GM19351 (cell line): Measurements from ENCODE around the gene SST.

ENCODE experiments used
- ATAC-seq: cut with Tn5 transposase; IDR thresholded peaks from one replicate; pipeline ENCODE4 v1.9.1; 2021; ENCODE audit warnings: mild to moderate bottlenecking, moderate library complexity; ENCODE audit not compliant: unreplicated experiment

Gene SST

DNA sequence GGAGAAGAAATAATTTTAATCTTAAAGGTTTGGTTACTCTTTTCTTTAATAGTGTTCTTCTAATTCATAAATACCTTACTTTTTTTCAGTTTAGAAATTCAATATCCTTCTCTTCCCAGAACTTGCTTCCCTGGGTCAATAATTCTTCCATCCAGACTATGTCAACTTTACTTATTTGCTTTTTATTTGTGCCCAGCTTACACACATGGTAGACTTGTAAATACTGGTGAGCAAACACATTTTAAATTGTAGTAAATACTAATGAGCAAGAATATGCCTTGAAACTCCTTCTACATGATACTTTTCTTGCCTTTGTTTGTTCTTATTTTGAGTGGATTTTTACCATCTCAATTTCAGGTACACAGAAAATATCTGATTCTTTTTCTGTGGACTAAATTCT, 33.7 kb downstream of the SST start:
- no peak for ATAC-seq

DNA sequence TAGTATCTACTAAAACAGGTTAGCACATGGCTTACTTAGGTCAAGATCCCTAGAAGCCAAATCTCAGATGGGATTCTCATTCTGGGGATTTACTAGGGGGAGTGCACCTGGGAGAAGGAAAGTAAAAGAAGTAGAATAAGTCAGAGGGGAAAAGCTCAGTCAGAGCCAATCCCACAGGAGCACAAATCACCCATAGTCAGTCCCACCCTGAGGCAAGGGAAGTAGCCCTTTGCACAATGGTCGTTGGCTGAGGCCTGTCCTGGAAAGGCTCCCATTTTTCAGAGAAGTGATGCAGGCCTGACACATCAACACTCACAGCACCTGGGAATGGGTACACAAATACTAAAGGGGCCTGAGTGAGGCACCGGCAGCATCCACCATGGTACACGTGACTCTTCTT, 39.8 kb downstream of the SST start:
- ATAC-seq = no peak

DNA sequence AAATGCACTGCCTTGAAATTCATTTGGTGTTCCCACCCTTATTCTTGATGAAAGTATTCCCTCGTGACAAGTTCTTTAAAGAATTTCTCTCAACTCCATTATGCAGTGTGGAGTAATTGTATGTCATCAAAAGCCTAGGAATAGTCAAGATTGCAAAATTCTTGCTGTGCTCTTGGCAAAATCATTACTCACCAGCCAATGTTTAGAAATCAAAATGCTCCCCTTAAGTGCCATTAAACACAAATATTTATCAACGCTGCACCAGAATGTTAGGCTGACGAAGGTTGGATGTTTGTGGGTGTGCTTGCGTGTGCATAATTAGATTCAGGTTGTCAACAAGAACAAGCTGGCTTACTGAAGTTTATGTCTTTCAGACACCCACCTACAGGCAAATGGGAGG, 40.5 kb downstream of the SST start:
- no peak for ATAC-seq

DNA sequence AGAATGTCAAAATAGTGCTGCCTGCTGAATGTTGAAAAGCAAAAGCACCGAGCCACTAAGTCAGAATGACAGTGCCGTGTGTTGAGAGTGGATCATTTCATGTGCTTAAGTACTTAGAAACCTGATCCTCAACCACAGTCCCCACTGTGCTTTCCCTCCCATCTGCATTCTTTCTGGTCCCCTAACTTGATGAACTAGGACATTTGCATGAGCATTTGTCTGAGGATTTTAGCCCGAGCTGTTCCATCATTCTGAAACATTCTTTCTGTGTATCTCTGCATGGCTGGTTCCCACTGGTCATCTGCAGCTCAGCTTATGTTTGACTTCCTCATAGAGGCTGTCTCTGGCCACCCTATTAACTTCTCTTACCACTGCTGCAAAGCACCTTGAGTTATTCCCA, 42.0 kb downstream of the SST start:
- ATAC-seq = no peak

DNA sequence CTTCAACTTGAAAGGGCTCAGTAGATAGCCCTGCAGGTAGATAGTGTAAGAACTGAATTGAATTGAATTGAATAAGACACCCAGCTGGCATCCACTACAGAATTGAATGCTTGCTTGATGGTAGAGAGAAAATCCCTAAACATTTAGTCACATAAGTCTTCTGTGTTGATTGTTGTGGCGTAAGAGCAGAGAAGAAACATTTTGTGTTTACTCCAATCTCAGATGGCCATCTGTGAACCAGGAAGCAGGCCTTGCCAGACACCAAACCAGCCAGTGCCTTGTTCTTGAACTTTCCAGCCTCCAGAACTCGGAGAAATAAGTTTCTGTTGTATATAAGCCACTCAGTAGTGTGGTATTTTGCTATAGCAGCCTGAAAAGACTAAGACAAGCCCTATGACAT, 43.6 kb downstream of the SST start:
- ATAC-seq = no peak

DNA sequence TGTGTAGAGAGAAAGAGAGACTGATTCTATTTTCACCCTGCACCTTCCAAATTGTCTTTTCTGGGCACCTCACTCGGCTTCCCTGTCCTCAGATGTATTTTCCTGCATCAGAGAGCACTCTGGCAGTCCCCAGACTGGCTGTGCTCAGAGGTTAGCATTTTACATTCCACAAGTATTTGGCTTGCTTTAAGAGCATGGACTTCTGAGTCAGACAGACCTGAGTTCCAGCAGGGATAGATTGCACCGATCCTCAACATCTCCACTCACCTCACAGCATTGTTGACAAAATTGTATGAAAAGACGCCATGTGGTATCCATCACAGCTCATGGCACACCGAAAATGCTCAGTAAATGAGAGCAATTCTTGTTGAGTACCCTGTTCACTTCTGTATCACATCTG, 45.6 kb downstream of the SST start:
- ATAC-seq = no peak

DNA sequence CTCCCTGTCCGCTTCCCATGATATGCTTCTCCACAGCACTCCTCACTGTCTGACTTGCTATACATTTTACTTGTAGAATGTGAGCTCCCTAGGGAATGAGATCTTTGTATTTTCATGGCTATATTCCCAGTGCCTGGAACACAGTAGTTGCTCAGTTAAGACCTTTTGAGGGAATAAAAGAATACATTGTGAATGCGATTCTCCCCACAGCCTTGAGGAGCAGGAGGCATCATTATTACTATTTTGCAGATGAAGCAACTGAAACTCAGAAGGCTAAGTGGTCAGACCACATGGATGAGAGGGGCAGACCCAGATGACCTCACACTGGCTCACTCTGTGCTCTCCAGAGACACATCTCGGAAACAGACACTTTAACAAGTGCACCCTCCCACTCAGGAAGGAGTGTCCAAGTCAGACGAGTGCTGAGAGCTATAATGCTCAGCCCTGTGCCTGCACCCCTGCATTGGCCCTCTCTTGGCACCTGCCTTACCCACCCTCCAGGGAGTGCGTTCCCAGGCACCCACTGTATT, 46.8 kb downstream of the SST start:
- no peak for ATAC-seq

DNA sequence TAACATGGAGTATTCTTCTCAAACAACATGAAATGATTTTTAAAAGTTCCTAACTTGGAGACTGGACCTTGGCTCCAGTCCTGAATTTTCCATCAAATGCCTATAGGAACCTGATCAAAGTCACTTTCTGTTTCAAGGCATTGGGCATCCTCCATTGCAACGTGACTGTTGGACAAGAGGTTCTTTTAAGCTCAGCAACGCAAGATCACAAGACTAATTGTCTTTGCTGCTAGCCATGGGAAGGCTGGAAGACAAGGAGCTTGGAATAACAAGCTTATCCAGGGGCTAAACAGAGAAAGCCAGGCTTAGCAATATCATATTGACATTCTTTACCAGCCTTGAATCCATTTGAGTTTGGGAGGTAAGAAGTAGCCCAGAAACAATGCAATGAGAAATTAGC, 48.3 kb downstream of the SST start:
- no peak for ATAC-seq

DNA sequence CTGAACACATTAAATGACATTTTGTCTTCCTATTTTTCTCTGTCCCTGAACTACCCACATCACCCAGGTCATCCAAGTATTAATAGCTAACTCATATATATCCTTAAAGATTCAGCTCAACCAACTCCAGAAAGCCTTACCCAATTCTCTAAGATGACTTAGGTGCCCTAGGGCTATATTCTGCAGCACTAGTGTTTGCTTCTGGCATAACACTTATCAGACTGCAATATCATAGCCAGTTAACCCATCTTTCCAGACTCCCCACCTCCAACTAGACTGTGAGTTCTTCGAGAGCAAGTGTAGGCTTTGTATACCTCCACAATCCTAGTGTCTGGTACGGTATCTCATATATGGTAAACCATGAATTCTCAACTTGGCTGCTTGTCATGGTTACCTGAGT, 50.7 kb downstream of the SST start:
- ATAC-seq = no peak
